ENCODE results near the gene LYPD4.

LYPD4 gene

GRCh38 chr19:41886761-41887710, 42.6 kb upstream of the LYPD4 start:
- DNase-seq (ENCODE audit: low read depth) = no peak
- TF ChIP-seq CTCF (conservative IDR thresholded peaks at IDR 0.05; ENCODE audit: low read depth, low read length) = no peak
- no peak overlapping the region for H3K4me3 ChIP-seq (ENCODE audit: low read length)

GRCh38 chr19:41883821-41884733, 39.6 kb upstream of the LYPD4 start:
- peak; percentile 87 for DNase-seq (ENCODE audit: low read depth)
- peak; percentile 23 for TF ChIP-seq CTCF (conservative IDR thresholded peaks at IDR 0.05; ENCODE audit: low read depth, low read length)
- H3K4me3 ChIP-seq (ENCODE audit: low read length) = peak overlapping the region; percentile 90

GRCh38 chr19:41883463-41883820, 39.0 kb upstream of the LYPD4 start:
- no peak for TF ChIP-seq CTCF (conservative IDR thresholded peaks at IDR 0.05; ENCODE audit: low read depth, low read length)
- peak overlapping the region; percentile 90 for H3K4me3 ChIP-seq (ENCODE audit: low read length)
- DNase-seq (ENCODE audit: low read depth) = no peak

DNA sequence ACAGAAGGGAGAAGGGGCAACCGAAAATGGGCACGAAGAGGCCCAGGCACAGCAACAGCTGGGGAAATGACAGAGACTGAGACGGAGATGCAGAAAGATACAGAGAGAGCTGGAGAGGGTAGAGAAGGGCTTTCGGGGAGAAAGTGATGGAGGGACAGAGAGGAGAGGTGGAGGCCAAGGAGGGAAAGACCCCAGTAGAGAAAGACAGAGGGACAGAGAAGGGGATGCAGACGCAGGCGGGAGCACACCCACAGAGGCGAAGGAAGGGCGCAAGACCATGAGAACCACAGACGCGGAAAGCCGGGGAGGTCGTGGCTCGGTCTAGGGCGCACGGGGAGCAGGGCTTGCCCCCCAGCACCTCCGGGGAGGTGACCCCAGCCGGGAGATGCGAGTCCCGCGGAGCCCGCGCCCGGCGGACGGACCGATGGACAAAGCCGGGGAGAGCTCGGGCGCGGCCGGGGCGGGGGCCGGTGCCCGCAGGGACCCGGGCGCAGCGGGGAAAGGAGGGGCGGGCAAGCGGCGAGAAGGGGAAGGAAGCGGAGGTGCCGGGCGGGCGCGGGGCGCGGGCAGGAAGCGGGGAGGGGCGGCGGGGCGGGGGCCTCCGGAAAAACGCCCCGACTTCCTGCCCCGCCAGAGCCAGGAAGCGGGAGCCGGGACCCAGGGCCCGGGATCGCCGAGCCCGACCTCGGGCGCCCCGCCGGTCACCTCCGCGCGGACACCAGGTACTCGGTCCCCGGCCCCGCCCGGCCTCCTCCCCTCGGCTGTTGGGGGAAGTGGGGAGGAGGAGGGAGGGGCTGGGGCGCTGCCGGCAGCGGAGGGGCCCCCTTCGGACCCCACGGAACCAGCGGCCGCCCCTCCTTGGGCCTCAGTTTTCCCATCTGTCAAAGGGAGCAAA, 38.3 kb upstream of the LYPD4 start, which contains the start of gene ARHGEF1:
TSS of gene ARHGEF1 (plus strand) at position 617 of the 895 bp plus-strand sequence. CDS start 4,899 bp downstream, outside the sequence.
- H3K4me3 ChIP-seq (ENCODE audit: low read length) = peak within 1 kb of the TSS; percentile 90
- DNase-seq (ENCODE audit: low read depth) = no peak
- no peak for TF ChIP-seq CTCF (conservative IDR thresholded peaks at IDR 0.05; ENCODE audit: low read depth, low read length)

- no peak for TF ChIP-seq CTCF (conservative IDR thresholded peaks at IDR 0.05; ENCODE audit: low read depth, low read length)
- H3K4me3 ChIP-seq (ENCODE audit: low read length) = no peak overlapping the region
- DNase-seq (ENCODE audit: low read depth) = no peak
These were observed 35.8 kb upstream of the LYPD4 start for GRCh38 chr19:41880329-41880708.

DNA sequence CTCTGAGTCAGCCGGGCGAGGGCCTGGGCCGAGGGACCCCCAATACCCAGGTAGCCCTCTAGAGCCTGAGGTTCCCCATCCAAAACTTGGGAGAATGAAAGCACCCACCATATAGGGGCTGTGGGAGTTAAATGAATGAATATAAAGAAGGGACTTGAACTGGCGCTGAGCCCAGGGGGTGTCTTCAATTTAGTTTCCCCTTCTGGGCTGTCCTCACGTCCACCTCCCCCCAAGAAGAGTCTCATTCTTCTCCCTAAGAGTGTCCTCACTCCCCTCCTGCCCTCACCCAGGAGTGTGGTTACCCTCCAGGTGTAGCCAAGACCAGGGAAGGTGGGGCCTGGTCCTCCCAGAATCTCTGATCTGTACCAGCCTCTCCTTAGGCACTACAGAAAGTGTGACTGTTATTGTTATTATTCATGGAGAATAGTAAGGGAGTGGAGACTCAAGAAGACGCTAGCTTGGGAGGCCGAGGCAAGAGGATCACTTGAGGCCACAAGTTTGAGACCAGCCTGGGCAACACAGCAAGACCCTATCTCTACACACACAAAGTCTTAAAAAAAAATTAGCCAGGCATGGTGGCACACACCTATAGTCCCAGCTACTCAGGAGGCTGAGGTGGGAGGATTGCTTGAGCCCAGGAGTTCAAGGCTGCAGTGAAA, 35.3 kb upstream of the LYPD4 start:
- TF ChIP-seq CTCF (conservative IDR thresholded peaks at IDR 0.05; ENCODE audit: low read depth, low read length) = no peak
- no peak overlapping the region for H3K4me3 ChIP-seq (ENCODE audit: low read length)
- no peak for DNase-seq (ENCODE audit: low read depth)
